ENCODE data around the gene BTBD2. TPM values are rescaled to one million over a fixed set of nuclear protein-coding genes. Genes with fewer than 3 reads are reported as not detected.

The BTBD2 gene
- total and polyA plus RNA-seq, 2 of the 8 experiments (the other 6 are each of a cell fraction or from before 2014, with no cell fraction given): 91.7 to 92.3 TPM

- Histone ChIP-seq H2BK5ac (ENCODE audit: low read depth, low read length) (no peak overlapping the region), H2AK5ac (ENCODE audit: low read depth, low read length) (no peak overlapping the region), H2BK120ac (replicated peaks; ENCODE audit: low read depth, low read length) (no peak overlapping the region), H3K79me1 (ENCODE audit: low read depth, low read length) (peaks cover 6% of the 10 kb centered on the region), H4K91ac (replicated peaks; ENCODE audit: insufficient read length, low read length) (no peak overlapping the region), H3K23me2 (ENCODE audit: low read depth, low read length) (no peaks in the 10 kb centered on the region), H3K9me3 (ENCODE audit: insufficient read depth in 2 of 2, low read depth in 1 of 2, low read length in 1 of 2) (no peaks in the 10 kb centered on the region), H3K4me1 (replicated peaks in 1 of 4; ENCODE audit: control insufficient read depth in 3 of 4, insufficient read depth in 4 of 4, low read length in 3 of 4) (no peaks in the 10 kb centered on the region), H2AFZ (ENCODE audit: low read length) (no peak overlapping the region), H3K23ac (ENCODE audit: insufficient read length) (no peak overlapping the region), H3K4ac (replicated peaks; ENCODE audit: insufficient read length, low read depth, low read length) (no peak overlapping the region), H2BK20ac (ENCODE audit: low read length) (no peak overlapping the region), H4K5ac (ENCODE audit: insufficient read length, low read depth, low read length) (no peak overlapping the region), H3K4me3 (ENCODE audit: extremely low read depth in 1 of 4, insufficient read depth in 2 of 4, low read depth in 3 of 4, low read length in 4 of 4) (no peak overlapping the region), H4K20me1 (replicated peaks in 1 of 2; ENCODE audit: control insufficient read depth in 1 of 2, insufficient read depth in 2 of 2, low read length in 2 of 2) (peaks cover 19% of the 10 kb centered on the region in 2 experiments), H3K14ac (ENCODE audit: insufficient read length) (no peak overlapping the region), H3K36me3 (ENCODE audit: control insufficient read depth in 2 of 4, insufficient read depth in 4 of 4, low read length in 3 of 4) (peaks cover 3 to 45% (median 8%) of the 10 kb centered on the region in 4 experiments; a peak in 7 of 8 replicates), H2BK12ac (ENCODE audit: low read depth, low read length) (no peak overlapping the region), H3K56ac (replicated peaks; ENCODE audit: insufficient read length, low read depth, low read length) (no peak overlapping the region), H4K8ac (ENCODE audit: extremely low read depth, insufficient read depth, low read length) (no peak overlapping the region), H3K4me2 (ENCODE audit: insufficient read depth in 1 of 2, low read depth in 2 of 2, low read length in 2 of 2) (no peak overlapping the region), H3K27ac (ENCODE audit: low read depth, low read length) (no peak overlapping the region), H3K9ac (replicated peaks in 1 of 4; ENCODE audit: extremely low read depth in 1 of 4, low read depth in 3 of 4, low read length in 3 of 4) (no peak overlapping the region), H3K27me3 (replicated peaks in 1 of 4; ENCODE audit: control insufficient read depth in 3 of 4, extremely low read depth in 1 of 4, insufficient read depth in 3 of 4, low read length in 3 of 4) (no peaks in the 10 kb centered on the region), H2BK15ac (ENCODE audit: low read length) (no peak overlapping the region), H3K18ac (ENCODE audit: extremely low read depth, low read length) (no peak overlapping the region), H3K79me2 (ENCODE audit: control insufficient read depth in 1 of 2, insufficient read depth in 2 of 2, low read length in 2 of 2) (peaks cover 0 to 22% of the 10 kb centered on the region in 2 experiments; a peak in 2 of 4 replicates)
- ChIA-PET CTCF (ENCODE audit: partially characterized antibody) (no interaction called here), POLR2A (ENCODE audit: partially characterized antibody) (no interaction called here)
- DNase-seq (ENCODE audit: low read depth in 1 of 2, low spot score in 2 of 2) (no peak), FAIRE-seq (no peak)
- TF ChIP-seq RAD21 (IDR thresholded peaks at IDR 0.05 in 1 of 2, conservative IDR thresholded peaks at IDR 0.05 in 1 of 2; ENCODE audit: low read depth in 2 of 2, low read length in 2 of 2): no peak
- TF ChIP-seq POU5F1 (IDR thresholded peaks at IDR 0.05; ENCODE audit: low read depth, low read length): no peak
- TF ChIP-seq, protein P1, sequence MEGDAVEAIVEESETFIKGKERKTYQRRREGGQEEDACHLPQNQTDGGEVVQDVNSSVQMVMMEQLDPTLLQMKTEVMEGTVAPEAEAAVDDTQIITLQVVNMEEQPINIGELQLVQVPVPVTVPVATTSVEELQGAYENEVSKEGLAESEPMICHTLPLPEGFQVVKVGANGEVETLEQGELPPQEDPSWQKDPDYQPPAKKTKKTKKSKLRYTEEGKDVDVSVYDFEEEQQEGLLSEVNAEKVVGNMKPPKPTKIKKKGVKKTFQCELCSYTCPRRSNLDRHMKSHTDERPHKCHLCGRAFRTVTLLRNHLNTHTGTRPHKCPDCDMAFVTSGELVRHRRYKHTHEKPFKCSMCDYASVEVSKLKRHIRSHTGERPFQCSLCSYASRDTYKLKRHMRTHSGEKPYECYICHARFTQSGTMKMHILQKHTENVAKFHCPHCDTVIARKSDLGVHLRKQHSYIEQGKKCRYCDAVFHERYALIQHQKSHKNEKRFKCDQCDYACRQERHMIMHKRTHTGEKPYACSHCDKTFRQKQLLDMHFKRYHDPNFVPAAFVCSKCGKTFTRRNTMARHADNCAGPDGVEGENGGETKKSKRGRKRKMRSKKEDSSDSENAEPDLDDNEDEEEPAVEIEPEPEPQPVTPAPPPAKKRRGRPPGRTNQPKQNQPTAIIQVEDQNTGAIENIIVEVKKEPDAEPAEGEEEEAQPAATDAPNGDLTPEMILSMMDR (IDR thresholded peaks at IDR 0.05; ENCODE audit: control extremely low read depth in 1 of 3, insufficient read depth in 1 of 3, low read depth in 1 of 3, low read length in 3 of 3): no peak
- TF ChIP-seq SP4 (IDR thresholded peaks at IDR 0.05; ENCODE audit: low read length): no peak
- TF ChIP-seq HDAC2 (IDR thresholded peaks at IDR 0.05; ENCODE audit: borderline replicate concordance in 1 of 2, low read depth in 2 of 2, low read length in 2 of 2): no peak
- TF ChIP-seq POLR2AphosphoS5 (IDR thresholded peaks at IDR 0.05; ENCODE audit: low read depth, low read length): no peak
- no peak for TF ChIP-seq CBX5 (IDR thresholded peaks at IDR 0.05; ENCODE audit: low read depth, low read length)
- no peak for TF ChIP-seq CEBPB (IDR thresholded peaks at IDR 0.05; ENCODE audit: low read depth, low read length)
- TF ChIP-seq NANOG (IDR thresholded peaks at IDR 0.05; ENCODE audit: insufficient read depth, low read depth, low read length, poor library complexity, severe bottlenecking): no peak
- no peak for TF ChIP-seq BRCA1 (IDR thresholded peaks at IDR 0.05; ENCODE audit: low read depth, low read length)
- no peak for TF ChIP-seq PHF8 (conservative IDR thresholded peaks at IDR 0.05; ENCODE audit: low read depth, low read length)
- WGBS, 2 experiments (ENCODE audit: extremely low coverage in 1 of 2, insufficient coverage in 1 of 2, insufficient read length in 1 of 2, insufficient replicate concordance in 2 of 2, low coverage in 1 of 2, low lambda C conversion rate in 2 of 2, missing lambda C conversion rate in 1 of 2): 100% methylated on average over 1 of the region's 51 CpGs; no CpG with 5 or more reads in 1 of the 2 experiments
Measured at GRCh38 chr19:1978346-1978894, 37.1 kb downstream of the BTBD2 start.
